Endothelial cell of umbilical vein (primary cell): ENCODE measurements around the gene AP2B1. TPM values are rescaled to one million over a fixed set of nuclear protein-coding genes. Genes with fewer than 3 reads are reported as not detected.

Source experiments
- BruUV-seq: library from RNA; stranded (reverse); fragments of 400-500 nt; replicated peaks from 2 replicates; lab custom pipeline; 2021; lab: Mats Ljungman, UMichigan
- CTCF ChIA-PET: fragments of 300-600, 350-600 bp; sonication (Branson Sonifier 250); formaldehyde crosslinking; loops from one replicate; lab custom pipeline; 2021; ENCODE audit warnings: antibody characterized with exemption, inconsistent platforms; lab: Charles Lee
- POLR2A ChIA-PET: fragments of 300-600, 350-600 bp; sonication (Branson Sonifier 250); formaldehyde crosslinking; loops from one replicate; lab custom pipeline; 2021; ENCODE audit warnings: antibody characterized with exemption, inconsistent platforms; lab: Charles Lee
- DNase-seq: peaks from one replicate; pipeline ENCODE4 v3.0.0-alpha.2; 2011; ENCODE audit warnings: low read depth, low spot score
- FAIRE-seq: peaks from 2 replicates; lab custom pipeline; 2011; peaks lifted over from hg19 to GRCh38; lab: Jason Lieb, UNC
- H2AFZ ChIP-seq: 2 replicates; pipeline ENCODE4 v1.6.0; 2012; ENCODE audit warnings: low read depth, low read length, control low read depth, inconsistent platforms
- H3K27ac ChIP-seq: 2 replicates; pipeline ENCODE4 v1.5.1; 2011; ENCODE audit warnings: low read depth, mild to moderate bottlenecking, control low read depth, low read length, moderate library complexity; ENCODE audit not compliant: insufficient read depth
- H3K27me3 ChIP-seq, 2 experiments: 2 replicates each; pipeline versions ENCODE4 v1.6.0 to v1.6.1; 2011; ENCODE audit warnings: low read length in 2 of 2, mixed read lengths in 1 of 2; ENCODE audit not compliant: control insufficient read depth in 2 of 2, insufficient read depth in 2 of 2
- H3K36me3 ChIP-seq, 2 experiments: 2 replicates in 1 of 2; 3 replicates in 1 of 2; pipeline ENCODE4 v1.5.1; 2011; ENCODE audit warnings: low read length in 2 of 2, mild to moderate bottlenecking in 1 of 2, moderate library complexity in 1 of 2; ENCODE audit not compliant: control insufficient read depth in 2 of 2, insufficient read depth in 2 of 2; ENCODE audit errors: extremely low read depth in 1 of 2
- H3K4me1 ChIP-seq: 3 replicates; pipeline ENCODE4 v1.5.1; 2011; ENCODE audit warnings: mild to moderate bottlenecking, low read length; ENCODE audit not compliant: control insufficient read depth, insufficient read depth; ENCODE audit errors: extremely low read depth
- H3K4me2 ChIP-seq: 2 replicates; pipeline ENCODE4 v1.6.1; 2011; ENCODE audit warnings: low read length, control low read depth, mixed read lengths; ENCODE audit not compliant: insufficient read depth
- H3K4me3 ChIP-seq, 3 experiments: fragments of 200-600 bp in 1 of 3; sonication (generic), shearing (Covaris generic) in 1 of 3; replicated peaks in 1 of 3; 2 replicates each; pipeline ENCODE4 v1.5.1; 2011 to 2016; ENCODE audit warnings: control low read depth in 3 of 3, low read length in 3 of 3, mild to moderate bottlenecking in 2 of 3, inconsistent platforms in 1 of 3, low read depth in 1 of 3, moderate library complexity in 1 of 3; ENCODE audit not compliant: insufficient read depth in 1 of 3
- H3K79me2 ChIP-seq: 2 replicates; pipeline ENCODE4 v1.6.0; 2012; ENCODE audit warnings: low read length, inconsistent platforms; ENCODE audit not compliant: control insufficient read depth, insufficient read depth
- H3K9ac ChIP-seq: replicated peaks from 2 replicates; pipeline ENCODE3; 2011; ENCODE audit warnings: low read length, control low read depth; ENCODE audit not compliant: insufficient read depth; ENCODE audit errors: extremely low read depth
- H3K9me1 ChIP-seq: replicated peaks from 3 replicates; pipeline ENCODE4 v1.6.0; 2011; ENCODE audit warnings: mild to moderate bottlenecking, low read length; ENCODE audit not compliant: control insufficient read depth, insufficient read depth; ENCODE audit errors: extremely low read depth
- H3K9me3 ChIP-seq: replicated peaks from 2 replicates; pipeline ENCODE4 v1.5.1; 2012; ENCODE audit warnings: low read length, inconsistent platforms; ENCODE audit not compliant: control insufficient read depth, insufficient read depth
- H4K20me1 ChIP-seq: replicated peaks from 2 replicates; pipeline ENCODE3; 2011; ENCODE audit warnings: mild to moderate bottlenecking, low read length; ENCODE audit not compliant: control insufficient read depth, insufficient read depth; ENCODE audit errors: extremely low read depth
- CTCF ChIP-seq, 2 donors: IDR thresholded peaks; 1 replicate in 1 of 2; 2 replicates in 1 of 2; pipeline ENCODE4 v1.5.1; 2011; ENCODE audit warnings: low read length in 2 of 2, mild to moderate bottlenecking in 2 of 2, moderate library complexity in 2 of 2, control low read depth in 1 of 2, inconsistent platforms in 1 of 2, low read depth in 1 of 2; ENCODE audit not compliant: insufficient read depth in 1 of 2; ENCODE audit errors: extremely low read depth in 1 of 2
- FOS ChIP-seq: IDR thresholded peaks from 2 replicates; pipeline ENCODE4 v1.6.1; 2011; ENCODE audit warnings: mild to moderate bottlenecking, low read length, moderate library complexity, borderline replicate concordance; ENCODE audit not compliant: insufficient read depth
- GATA2 ChIP-seq: IDR thresholded peaks from 2 replicates; pipeline ENCODE4 v1.7.0; 2011; ENCODE audit warnings: low read depth, mild to moderate bottlenecking, moderate library complexity, mixed read lengths, low read length; ENCODE audit not compliant: insufficient read length, insufficient read depth
- JUN ChIP-seq: IDR thresholded peaks from 2 replicates; pipeline ENCODE4 v1.6.1; 2011; ENCODE audit warnings: borderline replicate concordance, low read depth; ENCODE audit not compliant: insufficient read length, insufficient read depth
- MAX ChIP-seq: IDR thresholded peaks from 2 replicates; pipeline ENCODE4 v1.6.1; 2011; ENCODE audit not compliant: insufficient read depth, insufficient read length
- MYC ChIP-seq: IDR thresholded peaks from one replicate; pipeline ENCODE4 v1.6.1; 2011; ENCODE audit warnings: mild to moderate bottlenecking, low read depth, low read length
- POLR2AphosphoS5 ChIP-seq: IDR thresholded peaks from 2 replicates; pipeline ENCODE4 v1.6.1; 2012; ENCODE audit warnings: low read depth, mild to moderate bottlenecking, control low read depth, low read length, moderate library complexity; ENCODE audit not compliant: insufficient read depth
- dilution Hi-C: fragments of 300-500 bp; cut with MboI; formaldehyde crosslinking; loops from one replicate; pipeline ENCODE4 v1.15.0; 2019; ENCODE audit warnings: low sequenced_read_pairs; ENCODE audit not compliant: extremely low pct_ligation_motif_present
- intact Hi-C: fragments of 100-400 bp; cut with micrococcal nuclease; formaldehyde crosslinking; loops from one replicate; pipeline ENCODE4 v1.10.0; 2022
- polyA plus RNA-seq, 4 experiments: library from polyadenylated mRNA; depleted of rRNA in 3 of 4; stranded (reverse) in 3 of 4; unstranded in 1 of 4; fragments of >200 nt; gene quantifications; 2 replicates each; pipeline versions ENCODE4 v1.2.1 to v1.2.3, GENCODE V29; 2011 to 2012; ENCODE audit warnings: missing spikeins in 1 of 4
- total RNA-seq: library from RNA; stranded (reverse); gene quantifications from 2 replicates; pipeline ENCODE4 v1.2.3, GENCODE V29; 2021

AP2B1 gene
- total and polyA plus RNA-seq, 2 donors (not counting 3 experiments of a cell fraction or from before 2014, with no cell fraction given): 106 to 198 TPM

DNA sequence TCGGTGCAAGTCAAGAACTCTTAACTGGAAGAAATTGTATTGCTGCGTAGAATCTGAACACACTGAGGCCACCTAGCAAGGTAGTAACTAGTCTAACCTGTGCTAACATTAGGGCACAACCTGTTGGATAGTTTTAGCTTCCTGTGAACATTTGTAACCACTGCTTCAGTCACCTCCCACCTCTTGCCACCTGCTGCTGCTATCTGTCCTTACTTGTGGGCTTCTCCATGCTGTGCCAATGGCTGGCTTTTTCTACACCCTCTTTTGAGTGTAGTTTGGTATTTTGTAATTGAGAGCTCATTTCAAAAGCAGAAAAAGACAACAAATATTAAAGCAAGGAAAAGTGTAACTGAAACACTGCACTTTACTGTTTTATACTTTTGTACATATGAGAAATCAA is 136.6 kb downstream of the AP2B1 start:
- no peaks in the 10 kb centered on the region for H4K20me1 ChIP-seq
- H3K4me2 ChIP-seq: no peak overlapping the region
- H3K9ac ChIP-seq: no peak overlapping the region
- no peak overlapping the region for H3K4me3 ChIP-seq
- intact Hi-C loops (no loop called here), dilution Hi-C loops (no loop called here)
- FAIRE-seq (no peak), DNase-seq (no peak)
- no peak for TF ChIP-seq CTCF (IDR thresholded peaks at IDR 0.05; ENCODE audit: extremely low read depth in 1 of 2, insufficient read depth in 1 of 2, low read depth in 1 of 2, low read length in 2 of 2)
- TF ChIP-seq JUN: no peak
- TF ChIP-seq FOS: no peak
- TF ChIP-seq POLR2AphosphoS5: no peak
- no peak for TF ChIP-seq MAX
- no peak for TF ChIP-seq MYC
- no peak for TF ChIP-seq GATA2
- POLR2A ChIA-PET: no interaction called here
- H3K27ac ChIP-seq: no peak overlapping the region
- H3K36me3 ChIP-seq: peaks cover 18 to 26% of the 10 kb centered on the region in 2 experiments
- CTCF ChIA-PET: no interaction called here
- no peaks in the 10 kb centered on the region for H3K4me1 ChIP-seq
- H3K9me3 ChIP-seq: no peaks in the 10 kb centered on the region
- no TSS peak for BruUV-seq
- H2AFZ ChIP-seq: no peak overlapping the region
- H3K27me3 ChIP-seq: no peaks in the 10 kb centered on the region
- H3K9me1 ChIP-seq: no peaks in the 10 kb centered on the region
- no peaks in the 10 kb centered on the region for H3K79me2 ChIP-seq
